GM11168 (cell line): Measurements from ENCODE around the gene C1QTNF3.
"Not testable (repeated sequence)": the region's sequence is repeated elsewhere in the genome, so short reads cannot be mapped to it uniquely, and the experiment has no call there.

Source experiments
- in situ Hi-C: fragments of 300-500 bp; cut with MboI; formaldehyde crosslinking; loops from one replicate; pipeline ENCODE4 v1.12.0; 2022; ENCODE audit warnings: low sequenced_read_pairs; ENCODE audit not compliant: unreplicated experiment

Gene C1QTNF3, protein sequence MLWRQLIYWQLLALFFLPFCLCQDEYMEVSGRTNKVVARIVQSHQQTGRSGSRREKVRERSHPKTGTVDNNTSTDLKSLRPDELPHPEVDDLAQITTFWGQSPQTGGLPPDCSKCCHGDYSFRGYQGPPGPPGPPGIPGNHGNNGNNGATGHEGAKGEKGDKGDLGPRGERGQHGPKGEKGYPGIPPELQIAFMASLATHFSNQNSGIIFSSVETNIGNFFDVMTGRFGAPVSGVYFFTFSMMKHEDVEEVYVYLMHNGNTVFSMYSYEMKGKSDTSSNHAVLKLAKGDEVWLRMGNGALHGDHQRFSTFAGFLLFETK

GRCh38 chr5:34043099-34043876 lies at the start of gene C1QTNF3:
Gene C1QTNF3 (minus strand): TSS chr5:34043213. CDS start chr5:34043125, 88 bp downstream.
- in situ Hi-C loops, result loop anchor here (10.0 kb wide), 1 partner anchor 152 kb away; no protein-coding TSS in a partner anchor

DNA sequence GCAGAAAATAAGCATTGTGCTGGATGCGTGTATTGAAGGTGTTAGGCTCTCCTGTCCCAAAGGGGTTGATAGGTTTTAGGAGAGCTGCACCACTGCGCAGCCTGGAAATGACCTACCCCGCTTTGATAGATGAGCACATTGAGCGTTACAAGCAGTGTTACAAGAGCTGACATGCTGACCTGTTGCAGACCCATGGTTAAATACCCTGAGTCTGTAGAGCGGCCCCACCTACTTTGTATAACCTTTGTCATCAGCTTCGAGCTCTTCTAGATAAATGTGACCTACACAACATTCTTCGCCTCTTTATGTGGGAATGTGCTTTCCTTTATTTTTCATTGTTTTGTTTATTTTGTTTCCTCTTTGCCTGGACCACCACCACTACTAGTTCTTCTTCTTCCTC lies 48.0 kb upstream of the C1QTNF3 start:
- in situ Hi-C loops, result not testable (repeated sequence)

- in situ Hi-C loops, result not testable (repeated sequence)
Observed at GRCh38 chr5:34089802-34090201, 46.8 kb upstream of the C1QTNF3 start.

DNA sequence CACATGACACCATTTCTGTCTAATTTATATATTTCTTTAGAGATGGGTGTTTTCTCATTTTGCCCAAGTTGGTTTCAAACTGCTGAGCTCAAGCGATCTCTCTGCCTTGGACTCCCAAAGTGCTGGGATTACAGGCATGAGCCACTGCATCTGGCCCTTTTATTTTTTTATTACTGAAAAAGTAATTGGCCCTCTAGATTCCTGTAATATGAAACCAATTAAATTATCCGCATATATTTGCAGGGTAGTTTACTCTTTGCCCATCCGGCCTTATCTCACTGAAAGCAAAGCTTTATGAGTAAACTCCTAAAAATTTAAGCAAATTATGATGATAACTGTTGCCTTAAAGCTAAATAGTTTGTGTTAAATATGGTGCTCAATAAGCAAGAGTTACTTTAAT lies 44.7 kb upstream of the C1QTNF3 start:
- in situ Hi-C loops, result not testable (repeated sequence)

GRCh38 chr5:34083898-34084297 lies 40.9 kb upstream of the C1QTNF3 start:
- in situ Hi-C loops, result not testable (repeated sequence)

DNA sequence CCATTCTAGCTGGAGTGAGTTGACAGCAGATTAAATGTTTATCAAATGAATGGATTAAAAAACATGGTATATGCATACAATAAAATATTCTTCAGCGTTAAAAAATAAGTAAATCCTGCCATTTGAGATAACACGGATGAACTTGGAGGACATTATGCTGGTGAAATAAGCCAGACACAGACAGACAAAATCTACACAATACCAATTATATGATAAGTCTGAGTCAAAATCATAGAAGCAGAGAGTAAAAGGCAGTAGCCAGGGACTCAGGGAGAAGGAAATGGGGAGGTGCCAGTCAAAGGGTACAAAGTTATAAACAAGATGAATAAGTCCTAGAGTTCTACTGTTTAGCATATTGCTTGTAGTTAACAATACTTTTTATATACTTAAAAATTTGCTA lies 36.5 kb upstream of the C1QTNF3 start:
- in situ Hi-C loops, result not testable (repeated sequence)

DNA sequence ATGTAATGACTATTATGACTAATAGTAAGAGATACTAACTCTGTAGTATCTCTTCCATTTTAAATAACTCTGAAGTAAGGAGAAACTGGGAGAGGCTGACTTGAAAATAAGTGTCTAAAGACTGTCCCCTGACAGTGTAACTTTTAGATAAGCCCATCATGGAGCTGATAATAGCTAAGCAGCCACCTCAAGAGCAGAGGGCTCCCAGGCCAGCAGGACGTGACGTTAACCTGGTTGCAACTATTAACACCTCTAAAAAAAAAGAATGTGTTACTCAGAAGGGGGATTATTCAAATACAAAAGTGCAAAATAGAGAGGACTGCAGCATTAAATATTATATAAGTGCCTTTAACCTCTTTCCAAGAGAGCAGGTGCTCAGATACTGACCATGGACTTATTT lies 34.6 kb upstream of the C1QTNF3 start:
- in situ Hi-C loops, result not testable (repeated sequence)

GRCh38 chr5:34076719-34077364 lies 33.8 kb upstream of the C1QTNF3 start:
- in situ Hi-C loops, result not testable (repeated sequence)

GRCh38 chr5:34074472-34074871 lies 31.5 kb upstream of the C1QTNF3 start:
- in situ Hi-C loops, result not testable (repeated sequence)

DNA sequence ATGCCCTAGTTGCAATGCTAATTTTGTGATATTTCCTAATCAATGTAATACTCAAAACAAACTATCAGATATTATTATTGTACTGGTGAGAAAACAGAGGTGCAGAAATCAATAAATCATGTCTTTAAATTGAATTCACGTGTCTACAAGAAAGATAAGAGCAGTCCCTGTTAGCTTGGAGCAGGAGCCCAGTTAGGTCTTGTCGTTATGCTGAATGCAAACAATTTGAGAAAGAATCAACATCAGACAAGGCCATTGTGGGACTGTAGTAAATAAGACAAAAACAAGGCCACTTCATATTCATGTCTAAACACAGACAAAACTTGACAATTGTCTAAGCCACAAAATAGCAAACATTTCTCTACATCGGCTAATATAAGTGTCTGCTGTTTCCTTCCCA lies 31.1 kb upstream of the C1QTNF3 start:
- in situ Hi-C loops, result not testable (repeated sequence)

DNA sequence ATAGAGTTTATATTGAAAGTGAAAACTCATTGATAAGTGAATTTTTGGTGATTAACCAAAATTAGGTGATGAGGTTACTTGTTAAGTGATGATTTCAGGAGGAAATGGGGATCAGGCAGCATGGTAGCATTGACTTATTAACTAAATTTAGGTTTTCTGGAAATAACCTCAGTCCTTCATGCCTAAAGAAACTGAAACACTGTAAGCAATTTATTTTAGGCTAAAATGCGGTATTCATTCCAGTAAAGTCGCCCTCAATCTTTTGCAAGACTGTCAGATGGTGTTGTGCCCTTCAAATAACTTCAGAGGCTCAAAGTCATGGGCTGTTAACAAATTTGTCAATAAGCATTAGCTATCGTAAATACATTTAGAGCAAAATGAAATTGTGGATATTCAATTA lies 27.6 kb upstream of the C1QTNF3 start:
- in situ Hi-C loops, result not testable (repeated sequence)

- in situ Hi-C loops, result no loop called here
Observed at GRCh38 chr5:34064656-34065055, 21.6 kb upstream of the C1QTNF3 start.

DNA sequence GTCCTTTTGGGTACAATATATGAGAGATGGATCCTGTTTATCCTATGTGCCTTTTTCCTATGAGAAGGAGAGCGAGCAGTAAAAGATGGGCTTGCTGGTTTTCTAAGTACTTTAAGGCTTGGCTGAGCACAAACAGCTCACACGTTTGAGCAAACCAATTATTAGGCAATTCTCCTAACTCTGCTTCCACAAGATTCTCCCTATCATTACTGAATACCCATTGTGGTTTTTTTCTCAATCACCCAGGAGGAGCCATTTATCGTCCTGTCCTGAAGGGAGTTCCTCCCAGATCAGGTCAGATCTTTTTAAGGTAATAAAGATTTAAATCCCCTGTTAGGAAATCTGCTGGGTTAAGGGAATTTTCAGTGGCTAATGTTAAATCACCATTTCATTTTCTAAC lies 19.4 kb upstream of the C1QTNF3 start:
- in situ Hi-C loops, result no loop called here

DNA sequence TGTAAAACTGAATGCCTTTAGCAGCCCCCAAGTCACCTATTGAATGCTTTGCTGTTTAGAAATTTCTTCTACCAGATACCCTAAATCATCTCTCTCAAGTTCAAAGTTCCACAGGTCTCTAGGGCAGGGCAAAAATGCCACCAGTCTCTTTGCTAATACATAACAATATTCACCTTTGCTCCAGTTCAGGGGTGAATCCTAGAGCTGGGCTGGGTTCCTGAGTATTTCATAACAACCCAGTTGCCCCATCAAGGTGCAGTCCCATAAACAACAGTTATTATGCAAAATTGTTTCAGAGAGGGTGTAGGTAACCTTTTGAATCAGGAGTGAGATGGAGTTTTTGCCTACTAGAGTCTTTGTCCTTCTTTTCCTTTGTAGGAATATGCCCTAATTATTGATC lies 19.0 kb upstream of the C1QTNF3 start:
- in situ Hi-C loops, result no loop called here

DNA sequence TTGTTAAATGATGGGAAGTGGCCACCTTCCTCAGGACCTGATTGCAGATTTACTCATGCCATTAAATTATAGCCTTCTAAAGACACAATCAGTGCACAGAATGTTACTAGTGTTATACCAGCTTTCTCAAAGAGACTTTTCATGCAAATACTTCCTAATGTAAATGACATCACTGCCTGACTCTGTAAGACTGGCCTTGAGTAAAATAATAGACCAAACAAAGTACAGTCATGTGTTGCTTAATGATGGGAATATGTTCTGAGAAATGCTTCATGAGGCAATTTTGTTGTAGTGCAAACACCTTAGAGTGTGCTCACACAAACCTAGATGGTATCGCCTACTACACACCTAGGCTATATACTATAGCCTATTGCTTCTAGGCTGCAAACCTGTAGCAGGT lies 17.0 kb upstream of the C1QTNF3 start:
- in situ Hi-C loops, result no loop called here

- in situ Hi-C loops, result no loop called here
Observed at GRCh38 chr5:34058532-34058931, 15.5 kb upstream of the C1QTNF3 start.

GRCh38 chr5:34057569-34057968 lies 14.6 kb upstream of the C1QTNF3 start:
- in situ Hi-C loops, result no loop called here

GRCh38 chr5:34057118-34057517 lies 14.1 kb upstream of the C1QTNF3 start:
- in situ Hi-C loops, result no loop called here

GRCh38 chr5:34055667-34056066 lies 12.7 kb upstream of the C1QTNF3 start:
- in situ Hi-C loops, result no loop called here

DNA sequence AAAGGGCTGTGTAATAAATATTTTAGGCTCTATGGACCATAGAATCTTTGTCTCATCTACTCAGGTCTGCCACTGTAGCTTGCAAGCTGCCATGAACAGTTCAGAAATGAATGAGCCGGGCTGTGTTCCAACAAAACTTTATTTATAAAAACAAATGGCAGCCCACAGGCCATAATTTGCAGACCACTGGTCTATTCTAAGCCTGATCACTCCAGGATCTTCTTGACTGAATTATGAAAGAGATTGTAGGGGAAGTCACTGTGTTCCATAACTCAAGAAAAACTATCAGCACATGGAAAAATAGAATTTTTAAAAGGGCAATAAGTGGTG lies 11.4 kb upstream of the C1QTNF3 start:
- in situ Hi-C loops, result no loop called here
